Adrenal gland (tissue), 12 donors: Measurements from ENCODE around the gene BLZF1. TPM values are rescaled to one million over a fixed set of nuclear protein-coding genes. Genes with fewer than 3 reads are reported as not detected.

Experiments
- DNase-seq, 7 donors: peaks; one replicate each; pipeline ENCODE4 v3.0.0-alpha.2; 2019 to 2020
- H3K27ac ChIP-seq, 5 donors: fragments of 200-600 bp; sonication (generic) in 4 of 5; 1 replicate in 3 of 5; 2 replicates in 2 of 5; pipeline versions ENCODE4 v1.5.1 to v1.8.0; 2016 to 2020; ENCODE audit warnings: mild to moderate bottlenecking in 1 of 5
- H3K27me3 ChIP-seq: fragments of 200-600 bp; 2 replicates; pipeline ENCODE4 v1.8.0; 2021
- H3K36me3 ChIP-seq, 2 donors: fragments of 200-600 bp; replicated peaks in 1 of 2; 1 replicate in 1 of 2; 2 replicates in 1 of 2; pipeline versions ENCODE4 v1.5.1 to v1.8.0; 2018 to 2022
- H3K4me1 ChIP-seq, 2 donors: fragments of 200-600 bp; replicated peaks in 1 of 2; 1 replicate in 1 of 2; 2 replicates in 1 of 2; pipeline versions ENCODE4 v1.5.1 to v1.8.0; 2018 to 2021
- H3K4me3 ChIP-seq, 4 donors: fragments of 200-600 bp; sonication (generic) in 3 of 4; one replicate each; pipeline ENCODE4 v1.5.1; 2016 to 2018
- H3K9me3 ChIP-seq, 3 donors: fragments of 200-600 bp; sonication (generic) in 1 of 3; replicated peaks in 1 of 3; 1 replicate in 2 of 3; 2 replicates in 1 of 3; pipeline versions ENCODE4 v1.5.1 to v1.8.0; 2016 to 2021
- CTCF ChIP-seq, 6 experiments: fragments of 450-650 bp in 4 of 6; fragments of 200-600 bp in 2 of 6; sonication (generic) in 1 of 6; IDR thresholded peaks; 1 replicate in 5 of 6; 2 replicates in 1 of 6; pipeline versions ENCODE4 v1.5.1 to v1.8.0; 2016 to 2021; ENCODE audit warnings: antibody characterized with exemption in 6 of 6, mild to moderate bottlenecking in 2 of 6, moderate library complexity in 1 of 6
- POLR2A ChIP-seq, 2 donors: fragments of 450-650 bp; IDR thresholded peaks; one replicate each; pipeline ENCODE4 v1.6.1; 2017; ENCODE audit warnings: antibody characterized with exemption in 2 of 2, mild to moderate bottlenecking in 2 of 2, moderate library complexity in 1 of 2
- WGBS, 4 donors: extraction: QIAGEN DNeasy Blood & Tissue Kit in 2 of 4; methylation state at CpG; one replicate each; pipeline versions ENCODE4 v1.1.5 to v1.1.7; 2013 to 2017; 5-methylcytosine and 5-hydroxymethylcytosine counted together
- intact Hi-C, 2 donors: fragments of 100-400 bp; cut with DNase I; formaldehyde crosslinking; loops; one replicate each; pipeline versions ENCODE4 v1.14.1 to v1.15.0; 2022 to 2023
- polyA plus RNA-seq, 3 donors: library from polyadenylated mRNA; stranded (reverse); fragments of 200-250 nt in 2 of 3; fragments of 350-450 nt in 1 of 3; fragmentation: Illumina TruSeq in 1 of 3; extraction: RNeasy Lipid Tissue Mini Kit (QIAGEN cat#74804) in 1 of 3; gene quantifications; one replicate each; pipeline ENCODE4 v1.2.3, GENCODE V29; 2013 to 2014
- total RNA-seq, 9 donors: library from RNA; depleted of rRNA in 4 of 9; stranded (reverse); fragments of >200 nt in 4 of 9; fragments of 120-200 nt in 1 of 9; fragmentation: NEBNext Ultra II Directional in 1 of 9; extraction: Animal tissue kit (Norgen Biotek cat#: 25700) in 1 of 9; gene quantifications; one replicate each; pipeline versions ENCODE4 v1.1.0 to v1.2.4, GENCODE V29; 2013 to 2023
- donor health status: healthy with polysubstance abuse.
- donor health status: Bipolar disorder and iron deficiency.
- donor health status: DM: yes; HTN: yes; CAD: no.
- donor health status: DM: no; HTN: no; CAD: no.
- donor health status: DM: no; HTN: no; CAD: no.
- donor health status: DM: yes; HTN: yes; CAD: no.

The BLZF1 gene
- total and polyA plus RNA-seq, 12 donors = 7.5 to 36.0 (median 20.0) TPM

DNA sequence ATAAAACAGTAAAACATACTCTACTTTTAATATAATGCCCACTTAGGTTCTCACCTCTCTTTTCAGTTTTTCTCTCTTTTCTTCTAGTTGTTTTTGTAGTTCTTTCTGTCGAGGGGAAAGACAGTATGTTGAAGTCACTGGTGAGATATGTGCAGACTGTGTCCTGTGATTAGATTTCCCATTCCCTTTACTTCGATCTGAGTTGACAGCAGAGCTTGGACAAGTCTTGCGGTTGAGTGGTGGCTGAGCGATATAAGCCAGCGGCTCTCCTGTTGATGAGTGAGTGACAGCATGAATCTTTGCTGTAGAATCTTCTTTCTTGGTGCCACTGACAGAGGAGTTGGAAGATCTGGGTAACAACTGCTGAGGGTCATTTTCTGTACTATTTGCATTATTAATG, 53.3 kb downstream of the BLZF1 start:
- Histone ChIP-seq H3K4me3 (no peak overlapping the region), H3K9me3 (no peaks in the 10 kb centered on the region)
- no peak for TF ChIP-seq CTCF (IDR thresholded peaks at IDR 0.05)

DNA sequence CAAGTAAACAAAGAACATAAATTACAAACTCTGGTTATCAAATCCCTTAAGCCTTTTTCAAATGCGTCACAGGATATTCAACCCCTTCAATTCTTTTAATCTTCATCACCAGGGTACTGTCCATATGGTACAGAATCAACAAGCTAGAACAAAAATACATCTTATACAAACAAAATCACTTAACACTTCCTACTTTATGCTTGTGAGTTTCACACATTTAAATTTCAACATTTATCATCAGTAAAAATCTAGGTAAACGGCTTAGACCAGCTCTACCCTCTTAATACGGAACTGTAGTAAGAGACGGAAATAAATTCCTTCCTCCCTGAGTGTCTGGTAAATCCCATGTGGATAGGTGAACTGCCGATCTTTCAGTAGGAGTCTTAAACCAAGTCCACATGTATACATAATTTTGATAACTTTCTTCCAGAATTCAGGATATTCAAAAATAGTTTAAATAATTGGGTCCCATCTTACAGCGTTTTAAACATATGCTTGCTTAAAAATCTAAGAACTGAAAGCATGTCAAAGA, 58.2 kb downstream of the BLZF1 start:
- TF ChIP-seq CTCF (IDR thresholded peaks at IDR 0.05) (no peak), POLR2A (IDR thresholded peaks at IDR 0.05) (no peak)

More for the DNA sequence above, 53.3 kb downstream of the BLZF1 start:
- WGBS, 4 donors = 84 to 93% (median 91%) methylated on average over 5 of the region's 5 CpGs
- Histone ChIP-seq H3K4me1 (no peaks in the 10 kb centered on the region), H3K27ac (no peak overlapping the region), H3K36me3 (no peaks in the 10 kb centered on the region), H3K27me3 (no peaks in the 10 kb centered on the region)
- no peak for DNase-seq
- intact Hi-C loops = no loop called here

DNA sequence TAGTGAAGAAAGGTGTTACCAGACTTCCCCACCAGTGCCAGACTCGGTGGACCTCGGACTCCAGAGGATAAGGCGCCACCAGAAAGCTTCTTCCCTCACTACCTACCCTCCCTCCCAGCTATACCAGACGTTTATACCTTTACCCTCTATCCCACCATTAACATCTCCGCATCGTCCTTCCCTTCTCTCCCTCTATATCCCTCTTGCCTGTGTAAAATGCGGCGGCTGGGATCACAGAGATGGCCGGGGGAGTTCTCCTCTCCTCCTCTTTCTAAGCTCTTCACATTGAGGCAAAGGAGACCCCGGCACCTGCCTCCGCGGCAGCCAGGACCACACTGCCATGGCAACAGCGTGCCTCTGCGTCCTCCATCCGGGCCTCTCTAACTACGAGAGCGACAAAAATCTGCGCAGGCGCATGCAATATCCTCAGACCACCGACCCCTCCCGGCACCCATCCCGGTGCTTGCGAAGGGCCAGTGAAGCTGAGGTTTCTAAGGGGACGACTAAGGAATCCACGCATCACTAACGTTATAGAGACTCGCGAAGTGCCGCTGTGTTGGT, 59.2 kb downstream of the BLZF1 start, which contains the start of gene CCDC181:
CCDC181 (minus strand) TSS at position 394 of the 561 bp plus-strand sequence. CDS start 2,547 bp downstream, outside the sequence.
- Histone ChIP-seq H3K9me3 (no peaks in the 10 kb centered on the region), H3K4me1 (no peaks in the 10 kb centered on the region), H3K36me3 (no peaks in the 10 kb centered on the region), H3K27me3 (peaks cover 9% of the 10 kb centered on the region), H3K4me3 (peak within 1 kb of the TSS in 2 of 4 donors; percentile 2 to 57), H3K27ac (no peak within 1 kb of the TSS)
- 1 to 3% (median 1%) methylated on average over 18 to 29 of the region's 29 CpGs for WGBS, 4 donors
- TF ChIP-seq CTCF (IDR thresholded peaks at IDR 0.05) = no peak
- no peak for TF ChIP-seq POLR2A (IDR thresholded peaks at IDR 0.05)
- intact Hi-C loops = no loop called here
- DNase-seq = peak; percentile 21 to 85 (median 35)

More for the DNA sequence above, 58.2 kb downstream of the BLZF1 start:
- intact Hi-C loops = no loop called here
- WGBS, 4 donors = 60 to 75% (median 63%) methylated on average over 6 of the region's 6 CpGs
- H3K9me3 ChIP-seq = no peaks in the 10 kb centered on the region
- no peak for DNase-seq
- no peak overlapping the region for H3K27ac ChIP-seq
- no peaks in the 10 kb centered on the region for H3K36me3 ChIP-seq
- no peaks in the 10 kb centered on the region for H3K4me1 ChIP-seq
- H3K4me3 ChIP-seq = no peak overlapping the region
- H3K27me3 ChIP-seq = peaks cover 9% of the 10 kb centered on the region

Other genes with a start within 250 kb of the BLZF1 start
- gene NME7, start 398 bp upstream of the BLZF1 start, total RNA-seq = 10 to 100 TPM; 10.6 to 22.8 (median 16.0) TPM
- 10 to 100 TPM in 1 of 3 donors, 1 to 10 TPM in 2; 3.3 to 41.4 (median 10.0) TPM for gene NME7, start 398 bp upstream of the BLZF1 start, polyA plus RNA-seq
- gene CCDC181, start 59.3 kb downstream of the BLZF1 start, total RNA-seq = 1 to 10 TPM in 3 of 9 donors, under 1 TPM in 3, not detected in 3; 0.15 to 2.6 (median 1.0) TPM
- 1 to 10 TPM; 1.3 to 4.2 (median 3.5) TPM for gene CCDC181, start 59.3 kb downstream of the BLZF1 start, polyA plus RNA-seq
- gene SLC19A2, start 117.7 kb downstream of the BLZF1 start, total RNA-seq = 10 to 100 TPM in 5 of 9 donors, 1 to 10 TPM in 4; 6.7 to 29.2 (median 12.7) TPM
- gene SLC19A2, start 117.7 kb downstream of the BLZF1 start, polyA plus RNA-seq = 10 to 100 TPM; 10.4 to 19.2 (median 13.5) TPM
- under 1 TPM in 5 of 9 donors, not detected in 4; under 0.01 to 0.39 (median 0.06) TPM for gene F5, start 218.3 kb downstream of the BLZF1 start, total RNA-seq
- gene F5, start 218.3 kb downstream of the BLZF1 start, polyA plus RNA-seq = under 1 TPM; 0.13 to 0.88 (median 0.64) TPM